CD4-positive, alpha-beta T cell treated with Interleukin-15 for 4 hours (primary cell): ENCODE measurements around the gene MZT2A.
"Not testable (repeated sequence)": the region's sequence is repeated elsewhere in the genome, so short reads cannot be mapped to it uniquely, and the experiment has no call there.

Source experiments
- DNase-seq: peaks from one replicate; pipeline ENCODE4 v3.0.0-alpha.2; 2020; ENCODE audit warnings: low spot score

MZT2A gene

GRCh38 chr2:131492015-131492417, at the start of gene MZT2A:
MZT2A (minus strand) TSS chr2:131492397; CDS start chr2:131492376, 21 bp downstream.
- DNase-seq: not testable (repeated sequence)

- DNase-seq: not testable (repeated sequence)
Observed at GRCh38 chr2:131538856-131539255, 46.7 kb upstream of the MZT2A start.

GRCh38 chr2:131536841-131537240, 44.6 kb upstream of the MZT2A start:
- DNase-seq: not testable (repeated sequence)

- not testable (repeated sequence) for DNase-seq
Observed at GRCh38 chr2:131535951-131536826, 44.0 kb upstream of the MZT2A start.

GRCh38 chr2:131535526-131535925, 43.3 kb upstream of the MZT2A start:
- no peak for DNase-seq

- not testable (repeated sequence) for DNase-seq
Observed at GRCh38 chr2:131534965-131535364, 42.8 kb upstream of the MZT2A start.

- DNase-seq: not testable (repeated sequence)
Observed at GRCh38 chr2:131534317-131534672, 42.1 kb upstream of the MZT2A start.

- not testable (repeated sequence) for DNase-seq
Observed at GRCh38 chr2:131533609-131534316, 41.6 kb upstream of the MZT2A start.

GRCh38 chr2:131532723-131533608, 40.8 kb upstream of the MZT2A start:
- not testable (repeated sequence) for DNase-seq

GRCh38 chr2:131531547-131532185, 39.5 kb upstream of the MZT2A start:
- DNase-seq: not testable (repeated sequence)

- DNase-seq: not testable (repeated sequence)
Observed at GRCh38 chr2:131530626-131531344, 38.6 kb upstream of the MZT2A start.

- DNase-seq: not testable (repeated sequence)
Observed at GRCh38 chr2:131529864-131530445, 37.8 kb upstream of the MZT2A start.

- DNase-seq: not testable (repeated sequence)
Observed at GRCh38 chr2:131528981-131529863, 37.0 kb upstream of the MZT2A start.

- peak; percentile 80 for DNase-seq
Observed at GRCh38 chr2:131527131-131528001, 35.2 kb upstream of the MZT2A start, which contains the start of gene CCDC74A. CCDC74A (plus strand) TSS chr2:131527888; CDS start chr2:131527971, 83 bp downstream.

GRCh38 chr2:131525256-131525655, 33.1 kb upstream of the MZT2A start:
- DNase-seq: not testable (repeated sequence)

GRCh38 chr2:131521961-131522781, 30.0 kb upstream of the MZT2A start:
- no peak for DNase-seq

GRCh38 chr2:131521524-131521923, 29.3 kb upstream of the MZT2A start:
- not testable (repeated sequence) for DNase-seq
